ENCODE measurements around the gene PCSK6.

DNA sequence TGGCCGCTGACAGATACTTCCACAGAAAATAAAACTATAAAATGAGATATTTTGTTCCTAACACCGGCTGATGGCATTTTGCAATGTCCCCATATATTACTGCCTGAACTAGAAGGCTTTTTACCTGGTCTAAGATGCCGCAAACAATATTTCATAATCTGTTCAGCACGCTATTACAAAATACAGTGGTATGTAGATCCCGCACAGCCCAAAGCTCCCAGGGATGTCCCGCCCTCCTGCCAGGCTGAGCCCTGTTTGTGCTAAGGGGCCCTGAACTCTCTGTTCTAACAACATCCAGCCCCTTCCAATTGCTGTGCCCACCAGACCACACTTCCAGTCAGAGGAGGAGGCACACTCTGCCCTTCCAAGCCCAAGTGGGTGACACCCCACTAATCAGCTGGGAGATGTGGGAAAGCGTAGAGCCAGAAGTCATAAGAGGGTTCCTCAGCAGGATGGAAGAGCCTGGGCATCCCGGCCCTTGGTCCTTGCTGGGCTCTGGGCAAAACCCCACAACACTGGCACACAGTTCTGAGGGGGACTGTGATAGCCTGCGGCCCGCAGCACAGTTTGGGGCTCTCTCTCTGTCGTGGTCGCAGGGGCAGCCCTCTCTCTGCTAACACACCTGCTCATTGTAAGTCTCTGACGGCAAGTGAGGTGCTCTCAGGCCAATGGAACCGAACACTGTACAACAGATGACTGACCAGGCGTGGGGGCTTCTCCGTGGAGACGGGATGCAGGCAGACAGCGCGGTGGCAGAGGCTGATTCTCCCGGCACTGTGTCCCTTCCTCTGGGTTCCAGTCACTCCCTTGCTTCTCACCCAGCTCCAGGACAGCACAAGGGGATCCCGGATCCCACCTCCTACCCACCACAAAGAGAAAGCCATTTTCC is 55.2 kb downstream of the PCSK6 start:
- TF ChIP-seq, protein P1, sequence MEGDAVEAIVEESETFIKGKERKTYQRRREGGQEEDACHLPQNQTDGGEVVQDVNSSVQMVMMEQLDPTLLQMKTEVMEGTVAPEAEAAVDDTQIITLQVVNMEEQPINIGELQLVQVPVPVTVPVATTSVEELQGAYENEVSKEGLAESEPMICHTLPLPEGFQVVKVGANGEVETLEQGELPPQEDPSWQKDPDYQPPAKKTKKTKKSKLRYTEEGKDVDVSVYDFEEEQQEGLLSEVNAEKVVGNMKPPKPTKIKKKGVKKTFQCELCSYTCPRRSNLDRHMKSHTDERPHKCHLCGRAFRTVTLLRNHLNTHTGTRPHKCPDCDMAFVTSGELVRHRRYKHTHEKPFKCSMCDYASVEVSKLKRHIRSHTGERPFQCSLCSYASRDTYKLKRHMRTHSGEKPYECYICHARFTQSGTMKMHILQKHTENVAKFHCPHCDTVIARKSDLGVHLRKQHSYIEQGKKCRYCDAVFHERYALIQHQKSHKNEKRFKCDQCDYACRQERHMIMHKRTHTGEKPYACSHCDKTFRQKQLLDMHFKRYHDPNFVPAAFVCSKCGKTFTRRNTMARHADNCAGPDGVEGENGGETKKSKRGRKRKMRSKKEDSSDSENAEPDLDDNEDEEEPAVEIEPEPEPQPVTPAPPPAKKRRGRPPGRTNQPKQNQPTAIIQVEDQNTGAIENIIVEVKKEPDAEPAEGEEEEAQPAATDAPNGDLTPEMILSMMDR (conservative IDR thresholded peaks at IDR 0.05): no peak
- TF ChIP-seq EZH2 (IDR thresholded peaks at IDR 0.05; ENCODE audit: low read depth): no peak
